ENCODE data around the gene IFITM5.

IFITM5 gene

GRCh38 chr11:293852-294661 lies 5.3 kb downstream of the IFITM5 start:
- DNase-seq, result no peak

GRCh38 chr11:293271-293851 lies 6.0 kb downstream of the IFITM5 start:
- DNase-seq, result no peak

- DNase-seq, result no peak
Observed at GRCh38 chr11:292211-293121, 6.9 kb downstream of the IFITM5 start.

GRCh38 chr11:291281-292210 lies 7.8 kb downstream of the IFITM5 start:
- no peak for DNase-seq

GRCh38 chr11:290621-291231 lies 8.6 kb downstream of the IFITM5 start:
- DNase-seq, result no peak

- no peak for DNase-seq
Observed at GRCh38 chr11:289712-290620, 9.4 kb downstream of the IFITM5 start.

- DNase-seq, result no peak
Observed at GRCh38 chr11:289398-289711, 10.0 kb downstream of the IFITM5 start.

GRCh38 chr11:288478-289397 lies 10.6 kb downstream of the IFITM5 start, which contains the start of gene PGGHG:
TSS of gene PGGHG (plus strand) at chr11:289126. CDS start at chr11:289817, 691 bp downstream.
- peak in 1 of 4 experiments; percentile 51 for DNase-seq

- DNase-seq, result peak in 1 of 4 experiments; percentile 50
Observed at GRCh38 chr11:287821-288477, 11.4 kb downstream of the IFITM5 start.

- peak in 1 of 4 experiments; percentile 50 for DNase-seq
Observed at GRCh38 chr11:286977-287820, 12.1 kb downstream of the IFITM5 start.

GRCh38 chr11:285894-286220 lies 13.5 kb downstream of the IFITM5 start:
- no peak for DNase-seq

GRCh38 chr11:285021-285893 lies 14.1 kb downstream of the IFITM5 start:
- no peak for DNase-seq

GRCh38 chr11:284105-285020 lies 15.0 kb downstream of the IFITM5 start:
- no peak for DNase-seq

- no peak for DNase-seq
Observed at GRCh38 chr11:283405-284104, 15.8 kb downstream of the IFITM5 start.

GRCh38 chr11:282630-283360 lies 16.5 kb downstream of the IFITM5 start:
- DNase-seq, result no peak
